Adrenal gland (tissue), 5 donors: ENCODE data around the gene FES.

Experiments
- POLR2A ChIP-seq, 2 donors: fragments of 450-650 bp; IDR thresholded peaks; one replicate each; pipeline ENCODE4 v1.6.1; 2017; ENCODE audit warnings: antibody characterized with exemption in 2 of 2, mild to moderate bottlenecking in 2 of 2, moderate library complexity in 1 of 2
- TF ChIP-seq, protein P1 (sequence below), 6 experiments: fragments of 450-650 bp in 4 of 6; fragments of 200-600 bp in 2 of 6; sonication (generic) in 1 of 6; IDR thresholded peaks; 1 replicate in 5 of 6; 2 replicates in 1 of 6; pipeline versions ENCODE4 v1.5.1 to v1.8.0; 2016 to 2021; ENCODE audit warnings: antibody characterized with exemption in 6 of 6, mild to moderate bottlenecking in 2 of 6, moderate library complexity in 1 of 6
- donor health status: DM: no; HTN: no; CAD: no.

DNA sequence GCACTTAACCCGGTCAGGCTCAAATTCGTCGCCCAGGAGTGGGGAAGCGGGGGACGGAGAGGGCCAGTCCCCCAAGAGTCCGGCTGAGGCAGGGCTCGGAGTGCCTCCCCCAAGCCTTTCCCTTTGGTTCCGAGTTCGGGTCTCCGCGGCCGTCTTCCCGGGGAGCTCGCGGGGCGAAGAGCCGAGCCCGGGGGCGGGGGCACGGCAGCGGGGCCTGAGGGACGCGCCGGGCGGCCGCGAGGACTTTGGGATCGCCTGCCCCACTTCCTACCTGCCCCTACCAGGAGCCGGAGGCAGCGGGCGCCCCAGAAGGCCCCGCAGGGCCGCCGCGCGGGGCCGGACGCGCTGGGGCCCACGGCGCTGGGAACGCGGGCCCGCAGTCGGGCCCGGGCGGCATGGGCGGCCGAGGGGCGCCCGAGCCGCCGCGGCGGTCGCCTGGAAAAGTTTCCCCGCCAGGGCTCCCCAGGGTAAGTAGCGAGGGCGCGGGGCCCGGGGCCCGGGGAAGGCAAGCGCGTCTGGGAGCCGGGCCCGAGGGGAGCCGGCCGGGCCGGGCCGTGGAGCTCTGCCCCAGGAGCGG lies 13.1 kb upstream of the FES start:
- TF ChIP-seq, protein P1, sequence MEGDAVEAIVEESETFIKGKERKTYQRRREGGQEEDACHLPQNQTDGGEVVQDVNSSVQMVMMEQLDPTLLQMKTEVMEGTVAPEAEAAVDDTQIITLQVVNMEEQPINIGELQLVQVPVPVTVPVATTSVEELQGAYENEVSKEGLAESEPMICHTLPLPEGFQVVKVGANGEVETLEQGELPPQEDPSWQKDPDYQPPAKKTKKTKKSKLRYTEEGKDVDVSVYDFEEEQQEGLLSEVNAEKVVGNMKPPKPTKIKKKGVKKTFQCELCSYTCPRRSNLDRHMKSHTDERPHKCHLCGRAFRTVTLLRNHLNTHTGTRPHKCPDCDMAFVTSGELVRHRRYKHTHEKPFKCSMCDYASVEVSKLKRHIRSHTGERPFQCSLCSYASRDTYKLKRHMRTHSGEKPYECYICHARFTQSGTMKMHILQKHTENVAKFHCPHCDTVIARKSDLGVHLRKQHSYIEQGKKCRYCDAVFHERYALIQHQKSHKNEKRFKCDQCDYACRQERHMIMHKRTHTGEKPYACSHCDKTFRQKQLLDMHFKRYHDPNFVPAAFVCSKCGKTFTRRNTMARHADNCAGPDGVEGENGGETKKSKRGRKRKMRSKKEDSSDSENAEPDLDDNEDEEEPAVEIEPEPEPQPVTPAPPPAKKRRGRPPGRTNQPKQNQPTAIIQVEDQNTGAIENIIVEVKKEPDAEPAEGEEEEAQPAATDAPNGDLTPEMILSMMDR (IDR thresholded peaks at IDR 0.05) = no peak
- peak in 1 of 2 donors; percentile 17 for TF ChIP-seq POLR2A (IDR thresholded peaks at IDR 0.05)
